WTC11 (cell line): Measurements from ENCODE around the gene BLTP1. TPM values are rescaled to one million over a fixed set of nuclear protein-coding genes. Genes with fewer than 3 reads are reported as not detected.

ENCODE experiments used
- ATAC-seq: fragments of 200-7000 bp; cut with Tn5 transposase; 2 replicates; pipeline ENCODE4 v1.10.0; 2021; ENCODE audit warnings: mild to moderate bottlenecking, moderate library complexity
- Bru-seq: library from RNA; stranded (reverse); fragments of 400-500 nt; gene quantifications from one replicate; lab custom pipeline; 2021; lab: Mats Ljungman, UMichigan
- CTCF ChIA-PET: fragments of 300-600 bp; sonication (Branson Sonifier 250); formaldehyde crosslinking; loops from one replicate; lab custom pipeline; 2021; ENCODE audit warnings: antibody characterized with exemption; lab: Charles Lee
- POLR2A ChIA-PET: fragments of 350-600 bp; sonication (Branson Sonifier 250); formaldehyde crosslinking; loops from one replicate; lab custom pipeline; 2021; ENCODE audit warnings: antibody characterized with exemption; lab: Charles Lee
- DNase-seq: peaks from one replicate; pipeline ENCODE4 v3.0.0; 2021; ENCODE audit warnings: low spot score
- H3K27ac Mint-ChIP-seq: 2 replicates; pipeline ENCODE4 v1.8.0; 2021; ENCODE audit warnings: mixed read lengths
- H3K27me3 Mint-ChIP-seq: 2 replicates; pipeline ENCODE4 v1.8.0; 2021; ENCODE audit warnings: low read depth, mild to moderate bottlenecking, moderate library complexity, mixed read lengths
- H3K36me3 Mint-ChIP-seq: 2 replicates; pipeline ENCODE4 v1.8.0; 2021; ENCODE audit warnings: mixed read lengths
- H3K4me1 Mint-ChIP-seq: 2 replicates; pipeline ENCODE4 v1.8.0; 2022; ENCODE audit warnings: mixed read lengths
- H3K4me3 Mint-ChIP-seq: 2 replicates; pipeline ENCODE4 v1.8.0; 2021; ENCODE audit warnings: mild to moderate bottlenecking, moderate library complexity, mixed read lengths
- H3K9me3 Mint-ChIP-seq: 2 replicates; pipeline ENCODE4 v1.8.0; 2021; ENCODE audit warnings: mixed read lengths
- AFF4 ChIP-seq: sonication (generic); formaldehyde crosslinking; IDR thresholded peaks from 2 replicates; pipeline ENCODE4 v1.8.1; 2023; ENCODE audit warnings: mild to moderate bottlenecking, missing genetic modification reagents, borderline replicate concordance
- ATF2 ChIP-seq: sonication (generic); formaldehyde crosslinking; IDR thresholded peaks from 2 replicates; pipeline ENCODE4 v1.8.1; 2022; ENCODE audit warnings: low read depth, missing genetic modification reagents, borderline replicate concordance
- CBFB ChIP-seq: sonication (generic); formaldehyde crosslinking; IDR thresholded peaks from 2 replicates; pipeline ENCODE4 v1.8.1; 2022; ENCODE audit warnings: mild to moderate bottlenecking, low read depth, missing genetic modification reagents
- CREB1 ChIP-seq: sonication (generic); formaldehyde crosslinking; IDR thresholded peaks from 2 replicates; pipeline ENCODE4 v1.8.0; 2023; ENCODE audit warnings: mild to moderate bottlenecking, missing genetic modification reagents
- CREM ChIP-seq: sonication (generic); formaldehyde crosslinking; IDR thresholded peaks from 2 replicates; pipeline ENCODE4 v1.8.1; 2022; ENCODE audit warnings: mild to moderate bottlenecking, missing genetic modification reagents, moderate library complexity
- ETV6 ChIP-seq: sonication (generic); formaldehyde crosslinking; IDR thresholded peaks from 2 replicates; pipeline ENCODE4 v1.8.1; 2022; ENCODE audit warnings: mild to moderate bottlenecking, missing genetic modification reagents
- FOXP1 ChIP-seq: sonication (generic); formaldehyde crosslinking; IDR thresholded peaks from 2 replicates; pipeline ENCODE4 v1.8.0; 2022; ENCODE audit warnings: missing genetic modification reagents, mild to moderate bottlenecking, moderate library complexity, borderline replicate concordance
- FOXP4 ChIP-seq: sonication (generic); formaldehyde crosslinking; IDR thresholded peaks from 2 replicates; pipeline ENCODE4 v1.8.0; 2022; ENCODE audit warnings: mild to moderate bottlenecking, missing genetic modification reagents
- GABPB1 ChIP-seq: sonication (generic); formaldehyde crosslinking; IDR thresholded peaks from 2 replicates; pipeline ENCODE4 v1.8.1; 2023; ENCODE audit warnings: mild to moderate bottlenecking, missing genetic modification reagents
- GRHL2 ChIP-seq: fragments of 250-450 bp; sonication (Bioruptor Pico); IDR thresholded peaks from 2 replicates; pipeline ENCODE4 v1.8.0; 2022; ENCODE audit warnings: mild to moderate bottlenecking, moderate library complexity; ENCODE audit not compliant: insufficient replicate concordance, severe bottlenecking
- HMGXB4 ChIP-seq: sonication (generic); formaldehyde crosslinking; IDR thresholded peaks from 2 replicates; pipeline ENCODE4 v1.8.1; 2023; ENCODE audit warnings: mild to moderate bottlenecking, moderate library complexity, missing genetic modification reagents
- MLX ChIP-seq: sonication (generic); formaldehyde crosslinking; IDR thresholded peaks from 2 replicates; pipeline ENCODE4 v1.8.1; 2023; ENCODE audit warnings: mild to moderate bottlenecking, missing genetic modification reagents, moderate library complexity
- NFE2L1 ChIP-seq: sonication (generic); formaldehyde crosslinking; IDR thresholded peaks from 2 replicates; pipeline ENCODE4 v1.8.1; 2023; ENCODE audit warnings: missing genetic modification reagents
- NR3C1 ChIP-seq: sonication (generic); formaldehyde crosslinking; conservative IDR thresholded peaks from 2 replicates; pipeline ENCODE4 v1.8.1; 2023; ENCODE audit warnings: low read depth, mild to moderate bottlenecking, missing genetic modification reagents
- PRRX2 ChIP-seq: fragments of 250-450 bp; sonication (Bioruptor Pico); IDR thresholded peaks from 2 replicates; pipeline ENCODE4 v1.8.0; 2021; ENCODE audit warnings: mild to moderate bottlenecking
- RELA ChIP-seq: sonication (generic); formaldehyde crosslinking; IDR thresholded peaks from 2 replicates; pipeline ENCODE4 v1.8.1; 2022; ENCODE audit warnings: missing genetic modification reagents, mild to moderate bottlenecking, borderline replicate concordance
- SP1 ChIP-seq: sonication (generic); formaldehyde crosslinking; conservative IDR thresholded peaks from 2 replicates; pipeline ENCODE4 v1.8.1; 2022; ENCODE audit warnings: missing genetic modification reagents
- TCF7 ChIP-seq: sonication (generic); formaldehyde crosslinking; IDR thresholded peaks from 2 replicates; pipeline ENCODE4 v1.8.0; 2022; ENCODE audit warnings: mild to moderate bottlenecking, low read depth, missing genetic modification reagents, moderate library complexity
- USF1 ChIP-seq: sonication (generic); formaldehyde crosslinking; IDR thresholded peaks from 2 replicates; pipeline ENCODE4 v1.8.0; 2022; ENCODE audit warnings: mild to moderate bottlenecking, missing genetic modification reagents
- ZBTB21 ChIP-seq: sonication (generic); formaldehyde crosslinking; IDR thresholded peaks from 2 replicates; pipeline ENCODE4 v1.8.1; 2023; ENCODE audit warnings: mild to moderate bottlenecking, missing genetic modification reagents, borderline replicate concordance
- ZNF232 ChIP-seq: sonication (generic); formaldehyde crosslinking; IDR thresholded peaks from 2 replicates; pipeline ENCODE4 v1.8.0; 2022; ENCODE audit warnings: mild to moderate bottlenecking, missing genetic modification reagents
- ZNF423 ChIP-seq: fragments of 250-450 bp; sonication (Bioruptor Pico); IDR thresholded peaks from 2 replicates; pipeline ENCODE4 v2.1.2; 2022; ENCODE audit warnings: mild to moderate bottlenecking, moderate library complexity
- ZNF425 ChIP-seq: fragments of 250-450 bp; sonication (Bioruptor Pico); conservative IDR thresholded peaks from 2 replicates; pipeline ENCODE4 v1.9.0; 2021; ENCODE audit warnings: mild to moderate bottlenecking
- long read RNA-seq, 3 experiments: library from RNA in 1 of 3; library from capped mRNA in 1 of 3; library from polyadenylated mRNA in 1 of 3; unstranded in 2 of 3; stranded (forward) in 1 of 3; transcript quantifications; one replicate each; pipeline ENCODE4 v2.0.0, GENCODE V29; 2021
- total RNA-seq: library from RNA; stranded (reverse); gene quantifications from 3 replicates; pipeline ENCODE4 v1.2.3, GENCODE V29; 2021

The BLTP1 gene
- total RNA-seq (29.1 to 32.1 TPM (median 30.3 TPM) in 3 replicates), Bru-seq, nascent RNA (percentile 77 among the genes with signal in this experiment)
- long read RNA-seq, experiment 1, partial matches to known transcripts, result 32 of 47 reads
- long read RNA-seq, experiment 1, other reads (novel, unspliced or antisense), result 15 of 47 reads
- long read RNA-seq, experiment 2, partial matches to known transcripts, result 19 of 30 reads
- long read RNA-seq, experiment 2, other reads (novel, unspliced or antisense), result 11 of 30 reads
- long read RNA-seq, experiment 3, result 0 reads

GRCh38 chr4:122151982-122152710 is at the start of gene BLTP1:
Gene BLTP1, plus strand, starts transcription at chr4:122152331. Its CDS starts 18,317 bp downstream, at chr4:122170648.
- ChIA-PET POLR2A (no interaction called here), CTCF (no interaction called here)
- Mint-ChIP-seq H3K4me3 (peak within 1 kb of the TSS; percentile 97), H3K9me3 (peaks cover 16% of the 10 kb centered on the region), H3K27ac (peak within 1 kb of the TSS; percentile 96), H3K4me1 (peaks cover 14% of the 10 kb centered on the region), H3K36me3 (peaks cover 21% of the 10 kb centered on the region), H3K27me3 (no peaks in the 10 kb centered on the region)
- DNase-seq (peak; percentile 90), ATAC-seq (peak; percentile 95)
- no peak for TF ChIP-seq TCF7 (CRISPR knock-in tag)
- TF ChIP-seq NFE2L1 (CRISPR knock-in tag), result no peak
- no peak for TF ChIP-seq ATF2
- TF ChIP-seq AFF4 (CRISPR knock-in tag), result peak; percentile 35; the same call in 1 of the 2 replicates
- no peak for TF ChIP-seq GABPB1 (CRISPR knock-in tag)
- TF ChIP-seq PRRX2, result no peak
- TF ChIP-seq ETV6 (CRISPR knock-in tag), result peak; percentile 87
- 0 out of 2 replicates have a peak, but pooled peaks have one; percentile 48 for TF ChIP-seq ZBTB21
- 0 out of 2 replicates have a peak, but pooled peaks have one; percentile 70 for TF ChIP-seq MLX
- no peak; the same call in 1 of the 2 replicates for TF ChIP-seq FOXP1 (CRISPR knock-in tag)
- 0 out of 2 replicates have a peak, but pooled peaks have one; percentile 24 for TF ChIP-seq ZNF232 (CRISPR knock-in tag)
- TF ChIP-seq NR3C1, result 0 out of 2 replicates have a peak, but pooled peaks have one; percentile 21
- peak; percentile 96 for TF ChIP-seq CREM (CRISPR knock-in tag)
- peak; percentile 84 for TF ChIP-seq CREB1 (CRISPR knock-in tag)
- TF ChIP-seq RELA (CRISPR knock-in tag), result 0 out of 2 replicates have a peak, but pooled peaks have one; percentile 46
- TF ChIP-seq CBFB (CRISPR knock-in tag), result peak; percentile 24; the same call in 1 of the 2 replicates
- TF ChIP-seq HMGXB4 (CRISPR knock-in tag), result peak; percentile 80
- TF ChIP-seq SP1 (CRISPR knock-in tag), result peak; percentile 89
- TF ChIP-seq ZNF425 (CRISPR knock-in tag), result no peak
- TF ChIP-seq ZNF423 (CRISPR knock-in tag), result peak; percentile 71; the same call in 1 of the 2 replicates
- TF ChIP-seq USF1 (CRISPR knock-in tag), result 0 out of 2 replicates have a peak, but pooled peaks have one; percentile 31
- TF ChIP-seq FOXP4 (CRISPR knock-in tag), result peak; percentile 61; the same call in 1 of the 2 replicates
- no peak for TF ChIP-seq GRHL2
